LNCaP clone FGC (cell line): ENCODE results near the gene GADD45A.

Experiments
- DNase-seq: peaks from one replicate; pipeline ENCODE4 v3.0.0-alpha.2; 2011; ENCODE audit warnings: low read depth
- H3K4me3 ChIP-seq: 2 replicates; pipeline ENCODE4 v1.5.1; 2011; ENCODE audit warnings: mild to moderate bottlenecking, low read depth, low read length, control low read depth
- TF ChIP-seq, protein P1 (sequence below): IDR thresholded peaks from 2 replicates; pipeline ENCODE4 v1.5.1; 2012; ENCODE audit warnings: mild to moderate bottlenecking; ENCODE audit not compliant: control insufficient read depth, insufficient read depth; ENCODE audit errors: extremely low read depth

The GADD45A gene

GRCh38 chr1:67646145-67647035 lies 38.6 kb upstream of the GADD45A start:
- TF ChIP-seq, protein P1, sequence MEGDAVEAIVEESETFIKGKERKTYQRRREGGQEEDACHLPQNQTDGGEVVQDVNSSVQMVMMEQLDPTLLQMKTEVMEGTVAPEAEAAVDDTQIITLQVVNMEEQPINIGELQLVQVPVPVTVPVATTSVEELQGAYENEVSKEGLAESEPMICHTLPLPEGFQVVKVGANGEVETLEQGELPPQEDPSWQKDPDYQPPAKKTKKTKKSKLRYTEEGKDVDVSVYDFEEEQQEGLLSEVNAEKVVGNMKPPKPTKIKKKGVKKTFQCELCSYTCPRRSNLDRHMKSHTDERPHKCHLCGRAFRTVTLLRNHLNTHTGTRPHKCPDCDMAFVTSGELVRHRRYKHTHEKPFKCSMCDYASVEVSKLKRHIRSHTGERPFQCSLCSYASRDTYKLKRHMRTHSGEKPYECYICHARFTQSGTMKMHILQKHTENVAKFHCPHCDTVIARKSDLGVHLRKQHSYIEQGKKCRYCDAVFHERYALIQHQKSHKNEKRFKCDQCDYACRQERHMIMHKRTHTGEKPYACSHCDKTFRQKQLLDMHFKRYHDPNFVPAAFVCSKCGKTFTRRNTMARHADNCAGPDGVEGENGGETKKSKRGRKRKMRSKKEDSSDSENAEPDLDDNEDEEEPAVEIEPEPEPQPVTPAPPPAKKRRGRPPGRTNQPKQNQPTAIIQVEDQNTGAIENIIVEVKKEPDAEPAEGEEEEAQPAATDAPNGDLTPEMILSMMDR = no peak
- no peak overlapping the region for H3K4me3 ChIP-seq
- DNase-seq = no peak

DNA sequence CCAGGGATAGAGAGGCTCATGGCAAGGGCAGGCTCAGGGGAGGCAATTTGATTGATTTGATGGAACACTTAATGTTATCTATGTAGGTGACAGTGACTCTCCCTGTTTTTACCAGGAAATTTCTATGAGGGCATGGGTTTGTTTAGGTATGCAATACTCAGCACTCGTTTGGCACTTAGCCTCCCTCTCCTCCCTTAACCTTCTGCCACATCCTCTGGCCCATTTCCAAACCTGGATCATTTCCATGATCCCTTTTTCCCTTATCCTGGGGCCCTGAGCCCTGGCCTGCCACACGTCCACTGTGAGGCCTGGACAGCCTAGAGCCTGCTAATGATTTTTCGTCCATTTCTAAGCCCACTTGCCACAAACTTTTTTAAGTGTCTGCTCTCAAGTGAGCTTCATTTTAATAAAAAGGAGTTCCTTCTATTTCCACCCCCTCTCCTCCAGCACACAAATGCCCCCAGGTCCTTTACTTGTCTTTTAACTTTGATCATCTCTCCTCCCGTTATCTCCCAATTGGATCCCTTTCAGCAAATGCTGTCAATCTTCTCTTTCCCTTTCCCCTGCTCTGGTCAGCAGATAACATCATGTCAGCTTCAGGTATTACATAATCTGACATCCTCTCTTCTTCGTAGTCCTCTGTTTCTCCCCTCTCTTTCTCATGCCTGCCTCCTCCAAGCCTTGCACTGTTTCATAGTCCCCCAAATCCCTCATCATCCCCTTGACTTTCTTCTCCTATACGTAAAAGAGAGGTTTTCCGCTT lies 37.8 kb upstream of the GADD45A start:
- no peak overlapping the region for H3K4me3 ChIP-seq
- peak; percentile 77 for DNase-seq
- TF ChIP-seq, protein P1 = no peak

DNA sequence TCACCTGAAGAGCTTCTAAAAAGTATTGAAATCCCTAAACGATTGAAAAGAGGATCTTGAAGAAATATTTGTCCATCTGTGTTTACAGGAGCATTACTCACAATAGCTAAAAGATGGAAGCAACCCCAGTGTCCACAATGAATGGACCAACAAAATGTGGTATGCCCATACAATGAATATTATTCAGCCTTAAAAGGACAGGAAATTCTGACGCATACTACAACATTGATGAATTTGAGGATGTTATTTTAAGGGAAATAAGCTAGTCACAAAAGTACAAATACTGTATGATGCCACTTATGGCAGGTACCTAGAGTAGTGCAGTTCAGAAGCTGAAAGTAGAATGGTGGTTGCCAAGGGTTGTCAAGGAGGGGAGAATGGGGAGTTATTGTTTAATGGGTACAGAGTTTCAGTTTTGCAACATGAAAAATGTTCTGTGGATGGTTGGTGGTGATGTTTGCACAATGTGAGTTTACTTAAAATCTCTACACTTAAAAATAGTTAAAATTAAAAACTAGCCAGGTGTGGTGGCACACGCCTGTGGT lies 37.1 kb upstream of the GADD45A start:
- H3K4me3 ChIP-seq = no peak overlapping the region
- TF ChIP-seq, protein P1 = no peak
- no peak for DNase-seq

GRCh38 chr1:67648582-67649326 lies 36.2 kb upstream of the GADD45A start:
- TF ChIP-seq, protein P1 = no peak
- H3K4me3 ChIP-seq = no peak overlapping the region
- DNase-seq = no peak

DNA sequence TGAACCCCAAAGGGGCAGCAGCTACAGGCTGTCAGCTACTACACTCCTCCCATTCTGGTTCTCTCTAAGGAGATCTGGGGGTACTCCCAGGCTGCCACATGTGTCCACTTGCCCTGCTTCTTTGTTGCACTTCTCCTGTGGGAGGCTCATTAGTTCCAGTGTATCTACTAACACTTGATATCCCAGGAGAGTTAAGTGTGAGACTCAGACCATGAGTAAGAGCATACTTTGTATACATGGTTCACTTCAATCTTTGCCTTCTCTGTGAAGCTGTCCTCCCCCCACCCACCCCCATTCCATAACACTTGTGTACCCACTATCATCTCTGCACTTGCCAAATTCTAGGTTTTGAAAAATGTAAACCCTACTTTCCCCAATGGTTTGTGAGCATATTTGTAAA lies 34.9 kb upstream of the GADD45A start:
- no peak overlapping the region for H3K4me3 ChIP-seq
- TF ChIP-seq, protein P1 = no peak
- no peak for DNase-seq

DNA sequence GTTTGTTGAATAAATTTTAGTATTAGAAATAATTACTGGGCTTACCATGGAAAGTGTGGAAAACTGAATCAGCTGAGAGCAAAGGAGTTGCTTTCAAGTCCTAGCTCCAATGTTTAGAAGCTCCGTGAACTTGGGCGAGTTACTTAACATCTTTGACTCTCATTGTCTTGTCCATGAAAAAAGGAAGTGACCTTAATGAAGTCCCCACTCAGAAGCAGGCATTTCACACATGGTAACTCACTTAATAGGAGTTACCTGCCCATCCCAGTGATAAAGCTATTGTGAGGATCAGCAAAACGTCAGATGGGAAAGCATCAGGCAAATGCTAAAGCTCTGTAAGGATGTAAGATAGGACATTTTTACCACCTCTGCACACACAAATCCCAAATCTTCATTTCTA lies 34.0 kb upstream of the GADD45A start:
- H3K4me3 ChIP-seq = no peak overlapping the region
- DNase-seq = no peak
- TF ChIP-seq, protein P1 = no peak
